OCI-LY3 (cell line): ENCODE data around the gene NME8.

Experiments
- CTCF ChIP-seq: fragments of 200-600, 300-600 bp; sonication (generic); IDR thresholded peaks from 2 replicates; pipeline ENCODE4 v1.5.1; 2014; ENCODE audit warnings: antibody characterized with exemption, low read length, low read depth
- EZH2phosphoT487 ChIP-seq: fragments of 200-600 bp; shearing (Covaris generic); IDR thresholded peaks from 2 replicates; pipeline ENCODE4 v1.6.1; 2018; ENCODE audit warnings: antibody characterized with exemption, mixed run types, low read depth

- TF ChIP-seq CTCF (no peak), EZH2phosphoT487 (no peak)
These were observed 82.0 kb downstream of the NME8 start for GRCh38 chr7:37930226-37930948.
